H9 (cell line): Measurements from ENCODE around the gene ZSWIM8. TPM values are rescaled to one million over a fixed set of nuclear protein-coding genes. Genes with fewer than 3 reads are reported as not detected.
A peak's percentile ranks its signal among the peaks of the same experiment; 100 is the strongest.

ENCODE experiments used
- DNase-seq: peaks from one replicate; pipeline ENCODE4 v3.0.0-alpha.2; 2017
- H2AFZ ChIP-seq: one replicate; pipeline ENCODE4 v1.6.1; 2013; ENCODE audit warnings: mild to moderate bottlenecking, low read length, control low read depth, moderate library complexity
- H2AK5ac ChIP-seq: 2 replicates; pipeline ENCODE4 v1.6.1; 2013; ENCODE audit warnings: low read length, control low read depth, mixed read lengths; ENCODE audit not compliant: insufficient read length
- H2BK120ac ChIP-seq: one replicate; pipeline ENCODE4 v1.6.1; 2013; ENCODE audit warnings: low read depth, mild to moderate bottlenecking, low read length, control low read depth, inconsistent platforms; ENCODE audit not compliant: poor library complexity, severe bottlenecking
- H2BK12ac ChIP-seq: 2 replicates; pipeline ENCODE4 v1.6.1; 2013; ENCODE audit warnings: low read length, control low read depth, mixed read lengths, low read depth; ENCODE audit not compliant: insufficient read length
- H2BK15ac ChIP-seq: 2 replicates; pipeline ENCODE4 v1.6.1; 2013; ENCODE audit warnings: low read depth, low read length, control low read depth
- H2BK20ac ChIP-seq: one replicate; pipeline ENCODE4 v1.6.1; 2013; ENCODE audit warnings: low read depth, mild to moderate bottlenecking, low read length, control low read depth, inconsistent platforms; ENCODE audit not compliant: poor library complexity, severe bottlenecking
- H2BK5ac ChIP-seq: 2 replicates; pipeline ENCODE4 v1.6.1; 2013; ENCODE audit warnings: low read length, control low read depth, mixed read lengths; ENCODE audit not compliant: insufficient read length
- H3K14ac ChIP-seq: 2 replicates; pipeline ENCODE4 v1.6.1; 2013; ENCODE audit warnings: low read length, control low read depth; ENCODE audit not compliant: insufficient read depth
- H3K18ac ChIP-seq: 2 replicates; pipeline ENCODE4 v1.6.1; 2013; ENCODE audit warnings: low read depth, mild to moderate bottlenecking, mixed read lengths, low read length, control low read depth; ENCODE audit not compliant: insufficient read length
- H3K23ac ChIP-seq: 2 replicates; pipeline ENCODE4 v1.6.1; 2013; ENCODE audit warnings: low read length, control low read depth, mixed read lengths, low read depth; ENCODE audit not compliant: insufficient read length
- H3K23me2 ChIP-seq: 2 replicates; pipeline ENCODE4 v1.6.1; 2013; ENCODE audit warnings: low read depth, mild to moderate bottlenecking, mixed read lengths, low read length, control low read depth; ENCODE audit not compliant: insufficient read length, poor library complexity, severe bottlenecking
- H3K27ac ChIP-seq: 2 replicates; pipeline ENCODE4 v1.5.1; 2013; ENCODE audit warnings: low read length, control low read depth, mixed read lengths, low read depth; ENCODE audit not compliant: insufficient read length
- H3K27me3 ChIP-seq: 2 replicates; pipeline ENCODE4 v1.6.1; 2013; ENCODE audit warnings: low read length, control low read depth, inconsistent platforms; ENCODE audit not compliant: insufficient read depth
- H3K4ac ChIP-seq: 2 replicates; pipeline ENCODE4 v1.6.1; 2013; ENCODE audit warnings: low read depth, mild to moderate bottlenecking, control low read depth, inconsistent platforms, low read length, moderate library complexity
- H3K4me1 ChIP-seq: 2 replicates; pipeline ENCODE4 v1.6.1; 2013; ENCODE audit warnings: low read length, control low read depth, inconsistent platforms; ENCODE audit not compliant: insufficient read depth
- H3K4me2 ChIP-seq: 2 replicates; pipeline ENCODE4 v1.6.1; 2013; ENCODE audit warnings: low read length, control low read depth, mixed read lengths; ENCODE audit not compliant: insufficient read length, insufficient read depth
- H3K56ac ChIP-seq: 2 replicates; pipeline ENCODE4 v1.6.1; 2013; ENCODE audit warnings: low read depth, mild to moderate bottlenecking, mixed read lengths, low read length, control low read depth; ENCODE audit not compliant: insufficient read length
- H3K79me1 ChIP-seq: 2 replicates; pipeline ENCODE4 v1.6.1; 2013; ENCODE audit warnings: low read depth, mild to moderate bottlenecking, moderate library complexity, low read length, control low read depth, inconsistent platforms; ENCODE audit not compliant: insufficient read depth, poor library complexity, severe bottlenecking
- H3K79me2 ChIP-seq: 2 replicates; pipeline ENCODE4 v1.6.1; 2013; ENCODE audit warnings: low read length, control low read depth, inconsistent platforms; ENCODE audit not compliant: insufficient read depth
- H3K9ac ChIP-seq: 2 replicates; pipeline ENCODE4 v1.6.1; 2013; ENCODE audit warnings: low read length, control low read depth, mixed read lengths; ENCODE audit not compliant: insufficient read length; ENCODE audit errors: extremely low read depth
- H3K9me3 ChIP-seq: one replicate; pipeline ENCODE4 v1.6.1; 2013; ENCODE audit warnings: low read depth, low read length, inconsistent platforms; ENCODE audit not compliant: control insufficient read depth
- H3T11ph ChIP-seq: one replicate; pipeline ENCODE4 v1.6.1; 2013; ENCODE audit warnings: mild to moderate bottlenecking, low read length, control low read depth, inconsistent platforms
- H4K20me1 ChIP-seq: one replicate; pipeline ENCODE4 v1.6.1; 2013; ENCODE audit not compliant: control insufficient read depth, insufficient read length, insufficient read depth
- H4K5ac ChIP-seq: 2 replicates; pipeline ENCODE4 v1.6.1; 2013; ENCODE audit warnings: low read depth, mild to moderate bottlenecking, mixed read lengths, low read length, control low read depth; ENCODE audit not compliant: insufficient read length
- H4K8ac ChIP-seq: replicated peaks from 2 replicates; pipeline ENCODE4 v1.6.1; 2013; ENCODE audit warnings: low read length, control low read depth, mixed read lengths, low read depth; ENCODE audit not compliant: insufficient read length
- H4K91ac ChIP-seq: 2 replicates; pipeline ENCODE4 v1.6.1; 2013; ENCODE audit warnings: low read depth, mild to moderate bottlenecking, moderate library complexity, mixed read lengths, low read length, control low read depth; ENCODE audit not compliant: insufficient read length
- H3K27ac Mint-ChIP-seq, 3 experiments: 2 replicates in 2 of 3; 3 replicates in 1 of 3; pipeline ENCODE4 v1.8.0; 2020 to 2021; ENCODE audit warnings: mixed read lengths in 3 of 3, mild to moderate bottlenecking in 1 of 3, moderate library complexity in 1 of 3
- H3K27me3 Mint-ChIP-seq: 2 replicates; pipeline ENCODE4 v1.8.0; 2021; ENCODE audit warnings: low read depth, mild to moderate bottlenecking, moderate library complexity, mixed read lengths
- H3K36me3 Mint-ChIP-seq, 3 experiments: 2 replicates in 2 of 3; 3 replicates in 1 of 3; pipeline ENCODE4 v1.8.0; 2020 to 2021; ENCODE audit warnings: low read depth in 3 of 3, mixed read lengths in 3 of 3; ENCODE audit not compliant: insufficient read depth in 1 of 3
- H3K4me1 Mint-ChIP-seq, 2 experiments: 2 replicates each; pipeline ENCODE4 v1.8.0; 2020; ENCODE audit warnings: mixed read lengths in 2 of 2
- H3K4me3 Mint-ChIP-seq, 2 experiments: 2 replicates in 1 of 2; 3 replicates in 1 of 2; pipeline ENCODE4 v1.8.0; 2020 to 2021; ENCODE audit warnings: mild to moderate bottlenecking in 2 of 2, mixed read lengths in 2 of 2, moderate library complexity in 1 of 2
- H3K9me3 Mint-ChIP-seq, 2 experiments: 2 replicates in 1 of 2; 3 replicates in 1 of 2; pipeline ENCODE4 v1.8.0; 2020; ENCODE audit warnings: mild to moderate bottlenecking in 2 of 2, mixed read lengths in 2 of 2, moderate library complexity in 1 of 2
- WGBS: extraction: QIAGEN DNeasy Blood & Tissue Kit; methylation state at CpG from one replicate; pipeline ENCODE4 v1.1.7; 2013; ENCODE audit warnings: missing lambda C conversion rate, low lambda C conversion rate, mixed read lengths; ENCODE audit not compliant: insufficient read length; ENCODE audit errors: extremely low coverage; 5-methylcytosine and 5-hydroxymethylcytosine counted together
- total RNA-seq: library from RNA; stranded (reverse); gene quantifications from 2 replicates; pipeline ENCODE4 v1.2.1, GENCODE V29; 2021
- TF ChIP-seq, protein P1 (sequence below): fragments of 200-600 bp; sonication (generic); conservative IDR thresholded peaks from 3 replicates; pipeline ENCODE4 v1.8.0; 2021; ENCODE audit warnings: antibody characterized with exemption, mild to moderate bottlenecking

ZSWIM8 gene
- total RNA-seq, 1 experiment from 2014 or later = 41.0 TPM

- Histone ChIP-seq H3K27me3 (no peaks in the 10 kb centered on the region), H3K4ac (no peak overlapping the region), H2BK15ac (no peak overlapping the region), H3K56ac (no peak overlapping the region), H4K20me1 (no peaks in the 10 kb centered on the region), H2BK20ac (no peak overlapping the region), H3K4me2 (no peak overlapping the region), H3K9ac (no peak overlapping the region), H3K23ac (no peak overlapping the region), H3K18ac (no peak overlapping the region), H2AK5ac (no peak overlapping the region), H2BK5ac (no peak overlapping the region), H3T11ph (no peak overlapping the region), H3K79me2 (no peaks in the 10 kb centered on the region), H3K4me1 (no peaks in the 10 kb centered on the region), H3K14ac (no peak overlapping the region), H2AFZ (no peak overlapping the region), H4K91ac (no peak overlapping the region), H3K23me2 (no peaks in the 10 kb centered on the region), H3K27ac (no peak overlapping the region), H4K8ac (no peak overlapping the region), H2BK120ac (no peak overlapping the region), H4K5ac (no peak overlapping the region), H2BK12ac (no peak overlapping the region), H3K79me1 (no peaks in the 10 kb centered on the region), H3K9me3 (no peaks in the 10 kb centered on the region)
- no peak for DNase-seq
- Mint-ChIP-seq H3K4me1 (peaks cover 0 to 15% of the 10 kb centered on the region in 2 experiments; a peak in 2 of 4 replicates), H3K27ac (0 out of 7 replicates have a peak overlapping the region, but pooled peaks of 1 of the 3 experiments have one; percentile 3), H3K9me3 (no peaks in the 10 kb centered on the region), H3K4me3 (no peak overlapping the region), H3K36me3 (peaks cover 25 to 73% (median 57%) of the 10 kb centered on the region in 3 experiments), H3K27me3 (no peaks in the 10 kb centered on the region)
- no CpG with 5 or more reads among the region's 11 CpGs for WGBS
- TF ChIP-seq, protein P1, sequence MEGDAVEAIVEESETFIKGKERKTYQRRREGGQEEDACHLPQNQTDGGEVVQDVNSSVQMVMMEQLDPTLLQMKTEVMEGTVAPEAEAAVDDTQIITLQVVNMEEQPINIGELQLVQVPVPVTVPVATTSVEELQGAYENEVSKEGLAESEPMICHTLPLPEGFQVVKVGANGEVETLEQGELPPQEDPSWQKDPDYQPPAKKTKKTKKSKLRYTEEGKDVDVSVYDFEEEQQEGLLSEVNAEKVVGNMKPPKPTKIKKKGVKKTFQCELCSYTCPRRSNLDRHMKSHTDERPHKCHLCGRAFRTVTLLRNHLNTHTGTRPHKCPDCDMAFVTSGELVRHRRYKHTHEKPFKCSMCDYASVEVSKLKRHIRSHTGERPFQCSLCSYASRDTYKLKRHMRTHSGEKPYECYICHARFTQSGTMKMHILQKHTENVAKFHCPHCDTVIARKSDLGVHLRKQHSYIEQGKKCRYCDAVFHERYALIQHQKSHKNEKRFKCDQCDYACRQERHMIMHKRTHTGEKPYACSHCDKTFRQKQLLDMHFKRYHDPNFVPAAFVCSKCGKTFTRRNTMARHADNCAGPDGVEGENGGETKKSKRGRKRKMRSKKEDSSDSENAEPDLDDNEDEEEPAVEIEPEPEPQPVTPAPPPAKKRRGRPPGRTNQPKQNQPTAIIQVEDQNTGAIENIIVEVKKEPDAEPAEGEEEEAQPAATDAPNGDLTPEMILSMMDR = no peak
Observed at GRCh38 chr10:73842349-73842748, 56.9 kb downstream of the ZSWIM8 start.
